Hepatocyte (in vitro differentiated cells): ENCODE data around the gene ARMC2. TPM values are rescaled to one million over a fixed set of nuclear protein-coding genes. Genes with fewer than 3 reads are reported as not detected.

Source experiments
- DNase-seq: peaks from one replicate; pipeline ENCODE4 v3.0.0-alpha.2; 2016; ENCODE audit warnings: low spot score
- H2AFZ ChIP-seq: fragments of 200-600 bp; sonication (generic); 2 replicates; pipeline ENCODE4 v1.6.0; 2016; ENCODE audit warnings: antibody characterized with exemption, mild to moderate bottlenecking
- H3K27ac ChIP-seq: fragments of 200-600 bp; sonication (generic); 2 replicates; pipeline ENCODE4 v1.5.1; 2016; ENCODE audit warnings: mild to moderate bottlenecking
- H3K27me3 ChIP-seq: fragments of 200-600 bp; sonication (generic); 2 replicates; pipeline ENCODE4 v1.6.1; 2016
- H3K36me3 ChIP-seq: fragments of 200-600 bp; sonication (generic); replicated peaks from 2 replicates; pipeline ENCODE4 v1.5.1; 2016; ENCODE audit warnings: low read depth; ENCODE audit not compliant: insufficient read depth
- H3K4me1 ChIP-seq: fragments of 200-600 bp; sonication (generic); 2 replicates; pipeline ENCODE4 v1.5.1; 2016; ENCODE audit warnings: mild to moderate bottlenecking, moderate library complexity; ENCODE audit not compliant: insufficient read depth
- H3K4me2 ChIP-seq: fragments of 200-600 bp; sonication (generic); 2 replicates; pipeline ENCODE4 v1.6.0; 2016
- H3K4me3 ChIP-seq: fragments of 200-600 bp; sonication (generic); 2 replicates; pipeline ENCODE4 v1.5.1; 2016; ENCODE audit warnings: mild to moderate bottlenecking
- H3K79me2 ChIP-seq: fragments of 200-600 bp; sonication (generic); 2 replicates; pipeline ENCODE4 v1.6.0; 2017; ENCODE audit warnings: mild to moderate bottlenecking
- H3K9me2 ChIP-seq: fragments of 200-600 bp; sonication (generic); replicated peaks from 2 replicates; pipeline ENCODE4 v1.6.0; 2017; ENCODE audit warnings: mild to moderate bottlenecking; ENCODE audit not compliant: insufficient read depth
- H3K9me3 ChIP-seq: fragments of 200-600 bp; sonication (generic); 2 replicates; pipeline ENCODE4 v1.5.1; 2016; ENCODE audit warnings: low read depth, mild to moderate bottlenecking
- H4K20me1 ChIP-seq: fragments of 200-600 bp; sonication (generic); 2 replicates; pipeline ENCODE4 v1.6.0; 2016; ENCODE audit warnings: mild to moderate bottlenecking; ENCODE audit not compliant: insufficient read depth, poor library complexity, severe bottlenecking
- CTCF ChIP-seq: fragments of 200-600 bp; sonication (generic); IDR thresholded peaks from 2 replicates; pipeline ENCODE4 v1.5.1; 2016; ENCODE audit warnings: antibody characterized with exemption, mild to moderate bottlenecking; ENCODE audit not compliant: poor library complexity
- EZH2 ChIP-seq: fragments of 200-600 bp; sonication (generic); IDR thresholded peaks from 2 replicates; pipeline ENCODE4 v1.6.1; 2016; ENCODE audit warnings: antibody characterized with exemption, mild to moderate bottlenecking, borderline replicate concordance
- EZH2phosphoT487 ChIP-seq: fragments of 200-600 bp; sonication (generic); IDR thresholded peaks from one replicate; pipeline ENCODE4 v1.6.1; 2018; ENCODE audit warnings: antibody characterized with exemption, mild to moderate bottlenecking, low read depth, moderate library complexity; ENCODE audit not compliant: unreplicated experiment, severe bottlenecking
- WGBS: methylation state at CpG from one replicate; pipeline ENCODE4 v1.1.6; 2016; ENCODE audit warnings: low lambda C conversion rate; ENCODE audit errors: missing lambda C conversion rate; 5-methylcytosine and 5-hydroxymethylcytosine counted together
- polyA plus RNA-seq: library from polyadenylated mRNA; unstranded; fragments of >200 nt; fragmentation: Nextera tagmentation; extraction: Ambion mirVana; gene quantifications from 2 replicates; pipeline ENCODE4 v1.2.1, GENCODE V29; 2016
- total RNA-seq: library from RNA; depleted of rRNA; stranded (reverse); fragments of >200 nt; gene quantifications from 2 replicates; pipeline ENCODE4 v1.2.3, GENCODE V29; 2014

The ARMC2 gene
- total and polyA plus RNA-seq, 2 experiments from 2014 or later = 2.8 to 4.8 TPM

- Histone ChIP-seq H2AFZ (no peak overlapping the region), H3K27ac (no peak overlapping the region), H3K4me2 (no peak overlapping the region), H3K36me3 (no peaks in the 10 kb centered on the region), H3K9me3 (no peaks in the 10 kb centered on the region), H3K4me1 (no peaks in the 10 kb centered on the region), H4K20me1 (no peaks in the 10 kb centered on the region), H3K79me2 (no peaks in the 10 kb centered on the region), H3K9me2 (no peaks in the 10 kb centered on the region), H3K27me3 (no peaks in the 10 kb centered on the region), H3K4me3 (no peak overlapping the region)
- TF ChIP-seq CTCF = no peak
- TF ChIP-seq EZH2phosphoT487 = no peak
- TF ChIP-seq EZH2 = no peak
- DNase-seq = no peak
- 56% methylated on average over 2 of the region's 2 CpGs for WGBS
Measured at GRCh38 chr6:108869876-108870275, 21.7 kb downstream of the ARMC2 start.

- WGBS = 96% methylated on average over 2 of the region's 2 CpGs
- no peak overlapping the region for H3K4me2 ChIP-seq
- H3K4me3 ChIP-seq = no peak overlapping the region
- H3K36me3 ChIP-seq = no peaks in the 10 kb centered on the region
- H4K20me1 ChIP-seq = no peaks in the 10 kb centered on the region
- no peaks in the 10 kb centered on the region for H3K9me3 ChIP-seq
- TF ChIP-seq CTCF (no peak), EZH2 (no peak), EZH2phosphoT487 (no peak)
- H3K27ac ChIP-seq = no peak overlapping the region
- no peaks in the 10 kb centered on the region for H3K4me1 ChIP-seq
- no peaks in the 10 kb centered on the region for H3K27me3 ChIP-seq
- no peaks in the 10 kb centered on the region for H3K9me2 ChIP-seq
- DNase-seq = no peak
- H3K79me2 ChIP-seq = no peaks in the 10 kb centered on the region
- H2AFZ ChIP-seq = no peak overlapping the region
Measured at GRCh38 chr6:108870357-108870756, 22.1 kb downstream of the ARMC2 start.

- TF ChIP-seq EZH2 = no peak
- no peak for TF ChIP-seq CTCF
- no peak for TF ChIP-seq EZH2phosphoT487
- H2AFZ ChIP-seq = no peak overlapping the region
Measured at GRCh38 chr6:108872141-108872557, 23.9 kb downstream of the ARMC2 start.

DNA sequence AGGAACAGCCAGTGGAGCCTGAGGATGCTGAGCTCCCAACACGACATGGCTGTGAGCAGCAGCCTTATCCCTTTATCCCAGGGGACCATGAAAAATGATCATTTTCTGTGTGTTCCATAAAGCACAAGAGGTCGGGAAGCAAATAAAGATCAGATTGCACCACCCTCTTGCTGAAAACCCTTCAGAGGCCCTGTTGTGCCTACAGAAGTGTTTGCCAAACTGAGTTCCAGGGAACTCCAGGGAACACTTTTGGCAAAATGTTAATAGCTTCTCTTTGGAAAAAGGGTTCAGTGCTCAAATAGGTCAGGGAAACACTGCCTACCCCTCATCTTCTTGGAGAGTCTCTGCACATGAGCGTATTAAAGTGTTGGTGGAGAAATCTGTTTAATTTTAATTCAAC lies 24.4 kb downstream of the ARMC2 start:
- no peaks in the 10 kb centered on the region for H3K4me1 ChIP-seq
- no peak for DNase-seq
- no peaks in the 10 kb centered on the region for H3K79me2 ChIP-seq
- H3K9me2 ChIP-seq = no peaks in the 10 kb centered on the region
- H3K27me3 ChIP-seq = no peaks in the 10 kb centered on the region
- no peak overlapping the region for H3K4me2 ChIP-seq
- no peak overlapping the region for H2AFZ ChIP-seq
- H4K20me1 ChIP-seq = no peaks in the 10 kb centered on the region
- no peaks in the 10 kb centered on the region for H3K36me3 ChIP-seq
- H3K4me3 ChIP-seq = no peak overlapping the region
- WGBS = 81% methylated on average over 3 of the region's 3 CpGs
- no peak overlapping the region for H3K27ac ChIP-seq
- H3K9me3 ChIP-seq = no peaks in the 10 kb centered on the region
- TF ChIP-seq EZH2phosphoT487 (no peak), EZH2 (no peak), CTCF (no peak)

More at GRCh38 chr6:108872141-108872557, 23.9 kb downstream of the ARMC2 start:
- no peak for DNase-seq
- Histone ChIP-seq H3K27me3 (no peaks in the 10 kb centered on the region), H4K20me1 (no peaks in the 10 kb centered on the region), H3K4me1 (no peaks in the 10 kb centered on the region), H3K9me2 (no peaks in the 10 kb centered on the region), H3K79me2 (no peaks in the 10 kb centered on the region), H3K9me3 (no peaks in the 10 kb centered on the region), H3K36me3 (no peaks in the 10 kb centered on the region), H3K4me2 (no peak overlapping the region), H3K4me3 (no peak overlapping the region), H3K27ac (no peak overlapping the region)
- 62% methylated on average over 7 of the region's 7 CpGs for WGBS
